SJSA1 (cell line): ENCODE results near the gene CXCL5. TPM values are rescaled to one million over a fixed set of nuclear protein-coding genes. Genes with fewer than 3 reads are reported as not detected.

Source experiments
- DNase-seq, 2 experiments: peaks; one replicate each; pipeline ENCODE4 v3.0.0-alpha.2; 2015 to 2020; ENCODE audit warnings: low spot score in 2 of 2, low read depth in 1 of 2
- H3K27ac ChIP-seq: fragments of 250-450 bp; sonication (Bioruptor Pico); 2 replicates; pipeline ENCODE4 v1.5.1; 2020; ENCODE audit warnings: mild to moderate bottlenecking, moderate library complexity
- H3K27me3 ChIP-seq: fragments of 250-450 bp; sonication (Bioruptor Pico); replicated peaks from 2 replicates; pipeline ENCODE4 v1.5.1; 2020; ENCODE audit warnings: mild to moderate bottlenecking, moderate library complexity
- H3K36me3 ChIP-seq: fragments of 250-450 bp; sonication (Bioruptor Pico); 2 replicates; pipeline ENCODE4 v1.5.1; 2020; ENCODE audit warnings: mild to moderate bottlenecking
- H3K4me1 ChIP-seq: fragments of 250-450 bp; sonication (Bioruptor Pico); replicated peaks from 2 replicates; pipeline ENCODE4 v1.6.1; 2021; ENCODE audit warnings: mild to moderate bottlenecking
- H3K4me3 ChIP-seq: fragments of 250-450 bp; sonication (Bioruptor Pico); 2 replicates; pipeline ENCODE4 v1.5.1; 2020; ENCODE audit warnings: mild to moderate bottlenecking
- H3K9me3 ChIP-seq: fragments of 250-450 bp; sonication (Bioruptor Pico); replicated peaks from 2 replicates; pipeline ENCODE4 v1.5.1; 2020; ENCODE audit warnings: mild to moderate bottlenecking
- total RNA-seq: library from RNA; depleted of rRNA; stranded (reverse); fragments of >200 nt; shearing (Covaris generic); gene quantifications from 2 replicates; pipeline ENCODE4 v1.2.3, GENCODE V29; 2014; rRNA removed

Gene CXCL5
- total RNA-seq = 0.47 TPM in 1 of 2 replicates, not detected in the other

DNA sequence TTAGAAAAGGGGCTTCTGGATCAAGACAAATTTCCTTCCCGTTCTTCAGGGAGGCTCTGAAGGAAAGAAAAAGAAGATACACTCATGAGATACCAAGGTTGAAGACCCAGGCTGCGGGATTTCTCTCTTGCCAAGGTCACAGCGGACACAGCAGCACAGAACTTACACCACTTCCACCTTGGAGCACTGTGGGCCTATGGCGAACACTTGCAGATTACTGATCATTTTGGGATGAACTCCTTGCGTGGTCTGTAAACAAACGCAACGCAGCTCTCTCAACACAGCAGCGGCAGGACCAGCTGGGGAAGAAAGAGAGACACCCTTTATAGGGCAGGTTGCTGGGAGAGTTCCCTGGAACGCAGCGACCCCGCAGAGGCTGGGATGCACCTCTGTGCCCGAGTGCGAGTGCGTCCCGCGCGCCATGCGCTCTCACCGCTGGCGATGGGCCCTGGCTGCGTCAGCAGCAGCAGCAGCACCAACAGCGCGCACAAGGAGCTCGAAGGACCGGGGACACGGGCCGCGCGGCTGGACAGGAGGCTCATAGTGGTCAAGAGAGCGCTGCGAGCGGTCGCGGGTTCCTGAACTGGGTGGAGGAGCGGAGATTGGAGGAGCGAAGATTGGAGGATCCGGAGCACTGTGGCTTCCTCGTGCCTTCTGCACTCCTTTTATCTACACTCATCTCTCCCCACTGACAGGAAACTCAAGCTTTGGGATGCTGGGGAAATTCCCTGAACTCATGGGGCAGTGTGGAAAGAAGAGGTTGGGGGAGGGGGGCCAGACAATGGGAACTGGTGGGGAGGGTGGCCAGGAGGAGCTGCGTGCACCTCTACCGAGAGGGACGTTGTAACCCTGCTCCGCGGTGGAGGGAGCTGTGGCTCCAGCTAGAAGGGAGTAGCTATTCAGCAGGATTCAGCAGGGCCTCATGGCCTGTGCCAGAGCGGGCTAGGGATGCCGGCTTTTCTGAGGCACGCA is at the start of gene CXCL5:
TSS of gene CXCL5 (minus strand) at position 638 of the 972 bp plus-strand sequence. CDS start at position 542, 96 bp downstream.
- no peak for DNase-seq
- Histone ChIP-seq H3K4me1 (0 out of 2 replicates have a peak, but pooled peaks cover 3% of the 10 kb centered on the region), H3K9me3 (no peaks in the 10 kb centered on the region), H3K4me3 (no peak within 1 kb of the TSS), H3K27ac (no peak within 1 kb of the TSS), H3K27me3 (no peaks in the 10 kb centered on the region), H3K36me3 (no peaks in the 10 kb centered on the region)

DNA sequence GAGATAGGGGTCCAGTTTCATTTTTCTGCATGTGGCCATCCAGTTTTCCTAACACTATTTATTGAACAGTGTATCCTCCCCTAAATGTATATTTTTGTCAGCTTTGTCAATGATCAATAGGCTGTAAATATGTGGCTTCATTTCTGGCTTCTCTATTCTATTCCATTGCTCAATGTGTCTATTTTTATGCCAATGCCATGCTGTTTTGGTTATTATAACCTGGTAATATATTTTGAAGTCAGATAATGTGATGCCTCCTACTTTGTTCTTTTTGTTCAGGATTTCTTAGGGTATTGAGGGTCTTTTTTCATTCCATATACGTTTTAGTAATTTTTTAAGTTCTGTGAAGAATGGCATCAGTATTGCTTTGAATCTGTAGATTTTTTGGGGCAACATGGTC is 48.7 kb upstream of the CXCL5 start:
- Histone ChIP-seq H3K27ac (no peak overlapping the region), H3K4me3 (no peak overlapping the region), H3K36me3 (no peaks in the 10 kb centered on the region), H3K27me3 (no peaks in the 10 kb centered on the region), H3K9me3 (no peaks in the 10 kb centered on the region), H3K4me1 (peaks cover 7% of the 10 kb centered on the region; the same call in 1 of the 2 replicates)
- no peak for DNase-seq

DNA sequence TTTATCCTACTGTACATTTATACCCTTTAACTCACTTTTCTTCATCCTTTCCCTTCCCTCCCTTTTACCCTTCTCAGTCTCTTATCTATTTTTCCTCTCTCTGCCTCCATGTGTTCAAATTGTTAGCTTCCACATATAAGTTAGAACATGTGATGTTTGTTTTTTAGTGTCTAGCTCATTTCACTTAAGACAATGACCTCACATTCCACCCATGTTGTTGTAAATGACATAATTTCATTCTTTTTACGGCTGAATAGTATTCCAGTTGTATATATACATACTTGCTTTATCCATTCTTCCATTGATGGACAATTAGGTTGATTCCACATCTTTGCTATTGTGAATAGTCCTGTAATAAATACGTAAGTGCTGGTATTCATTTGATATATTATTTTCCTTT is 47.3 kb upstream of the CXCL5 start:
- Histone ChIP-seq H3K27me3 (no peaks in the 10 kb centered on the region), H3K4me3 (no peak overlapping the region), H3K27ac (no peak overlapping the region), H3K4me1 (peaks cover 7% of the 10 kb centered on the region; the same call in 1 of the 2 replicates), H3K36me3 (no peaks in the 10 kb centered on the region), H3K9me3 (no peaks in the 10 kb centered on the region)
- DNase-seq = no peak

DNA sequence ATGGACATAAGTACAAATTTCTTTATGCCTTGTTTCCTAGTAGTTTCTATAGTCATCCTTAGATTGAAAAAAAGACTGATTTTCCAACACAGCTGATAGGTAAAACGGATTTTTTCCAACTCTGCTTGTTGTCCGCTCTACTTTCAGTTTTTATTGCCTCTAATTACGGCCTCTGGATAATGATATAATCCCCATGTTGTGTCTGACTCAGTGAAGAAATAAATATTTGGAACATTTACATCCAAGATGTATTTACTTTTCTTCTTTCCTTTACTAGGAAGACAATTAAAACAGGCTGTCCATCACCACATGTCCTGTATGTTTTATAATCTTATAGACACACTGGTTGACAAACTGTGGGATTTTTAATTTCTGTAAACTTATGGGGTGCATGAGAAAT is 46.8 kb upstream of the CXCL5 start:
- DNase-seq = no peak
- H3K36me3 ChIP-seq = no peaks in the 10 kb centered on the region
- H3K4me3 ChIP-seq = no peak overlapping the region
- peaks cover 7% of the 10 kb centered on the region; the same call in 1 of the 2 replicates for H3K4me1 ChIP-seq
- H3K27me3 ChIP-seq = no peaks in the 10 kb centered on the region
- no peaks in the 10 kb centered on the region for H3K9me3 ChIP-seq
- H3K27ac ChIP-seq = no peak overlapping the region

DNA sequence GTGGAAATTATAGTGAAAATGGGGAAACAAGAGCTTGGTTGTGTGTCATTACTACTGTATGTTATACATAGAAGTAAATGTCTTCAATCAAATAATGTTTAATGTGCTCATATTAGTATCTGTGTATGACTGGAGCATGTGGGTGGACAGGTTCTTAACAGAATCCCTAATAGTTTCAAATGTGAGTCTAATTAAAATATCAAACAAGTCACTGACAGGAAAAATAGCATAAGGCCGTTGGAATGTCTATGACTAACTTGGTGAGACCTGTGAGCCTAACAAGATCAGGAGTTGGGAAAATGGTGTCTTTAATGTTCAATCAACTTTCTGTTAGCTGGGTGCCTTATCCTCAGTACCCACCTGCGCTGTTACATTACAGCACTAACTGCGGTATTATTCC is 46.2 kb upstream of the CXCL5 start:
- H3K4me1 ChIP-seq = peaks cover 7% of the 10 kb centered on the region; the same call in 1 of the 2 replicates
- no peak overlapping the region for H3K4me3 ChIP-seq
- H3K9me3 ChIP-seq = no peaks in the 10 kb centered on the region
- no peak for DNase-seq
- H3K27ac ChIP-seq = no peak overlapping the region
- no peaks in the 10 kb centered on the region for H3K27me3 ChIP-seq
- no peaks in the 10 kb centered on the region for H3K36me3 ChIP-seq

DNA sequence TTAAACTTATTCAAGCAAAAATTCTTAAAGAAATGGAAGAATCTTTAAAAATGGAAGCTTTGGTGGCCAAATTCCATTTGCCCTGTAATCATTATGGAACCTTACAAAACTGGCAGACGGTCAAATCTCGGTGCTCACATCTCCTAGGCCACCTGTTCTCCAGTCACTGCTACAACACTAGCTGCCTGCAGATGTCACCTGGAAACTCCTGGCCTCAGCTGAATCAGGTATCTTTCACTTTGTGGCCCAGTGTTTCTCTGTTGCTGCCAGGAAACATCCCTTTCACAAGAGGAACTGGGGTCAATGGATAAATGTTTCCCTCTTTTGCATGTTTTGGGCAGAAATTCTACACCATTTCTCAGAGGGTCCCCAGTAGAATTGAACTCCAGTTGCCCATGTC is 44.2 kb upstream of the CXCL5 start:
- Histone ChIP-seq H3K27ac (no peak overlapping the region), H3K36me3 (no peaks in the 10 kb centered on the region), H3K4me1 (peaks cover 7% of the 10 kb centered on the region; the same call in 1 of the 2 replicates), H3K9me3 (no peaks in the 10 kb centered on the region), H3K4me3 (no peak overlapping the region), H3K27me3 (no peaks in the 10 kb centered on the region)
- DNase-seq = no peak

DNA sequence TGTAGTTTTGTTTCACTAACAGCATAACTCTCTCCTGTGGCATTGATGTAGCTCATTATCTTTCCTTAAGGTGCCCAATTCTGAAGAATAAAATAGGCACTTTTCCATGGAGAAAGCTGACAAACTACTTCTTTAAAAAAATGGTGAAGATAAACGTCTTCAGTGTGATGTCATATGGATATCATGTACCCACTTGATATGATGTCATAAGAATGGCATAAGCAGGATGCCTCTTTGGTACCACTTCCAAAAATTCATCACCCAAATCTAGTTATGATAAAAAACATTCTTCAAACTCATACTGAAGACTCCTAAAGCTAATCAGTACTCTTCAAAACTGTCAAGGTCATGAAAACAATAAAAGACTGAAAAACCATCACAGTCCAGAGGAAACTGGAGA is 42.9 kb upstream of the CXCL5 start:
- no peaks in the 10 kb centered on the region for H3K36me3 ChIP-seq
- H3K9me3 ChIP-seq = no peaks in the 10 kb centered on the region
- no peak for DNase-seq
- H3K4me3 ChIP-seq = no peak overlapping the region
- no peaks in the 10 kb centered on the region for H3K27me3 ChIP-seq
- H3K4me1 ChIP-seq = peaks cover 7% of the 10 kb centered on the region; the same call in 1 of the 2 replicates
- no peak overlapping the region for H3K27ac ChIP-seq

DNA sequence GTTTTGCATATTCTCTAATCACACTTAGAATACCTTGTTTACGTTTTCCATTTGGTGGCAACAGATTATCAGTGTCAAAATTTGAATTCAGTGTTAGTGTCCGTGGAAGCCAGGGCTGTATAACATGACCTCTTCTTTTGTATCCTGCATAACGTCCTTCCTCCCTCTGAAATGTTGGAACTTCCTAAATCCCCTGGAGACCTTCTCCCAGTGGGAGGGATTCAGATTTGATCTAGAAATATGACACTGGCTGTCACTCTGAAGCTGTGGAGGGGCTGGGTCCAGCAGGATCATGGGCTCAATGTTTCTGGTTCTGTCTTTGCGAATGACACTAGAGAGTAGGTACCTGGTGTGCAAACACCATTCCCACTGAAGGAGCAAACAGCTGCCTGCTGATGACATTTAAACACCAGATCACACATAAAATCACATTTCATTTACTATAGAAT is 40.9 kb upstream of the CXCL5 start:
- peak in 1 of 2 experiments; percentile 20 for DNase-seq
- no peak overlapping the region for H3K27ac ChIP-seq
- H3K4me3 ChIP-seq = peak overlapping the region; percentile 60

DNA sequence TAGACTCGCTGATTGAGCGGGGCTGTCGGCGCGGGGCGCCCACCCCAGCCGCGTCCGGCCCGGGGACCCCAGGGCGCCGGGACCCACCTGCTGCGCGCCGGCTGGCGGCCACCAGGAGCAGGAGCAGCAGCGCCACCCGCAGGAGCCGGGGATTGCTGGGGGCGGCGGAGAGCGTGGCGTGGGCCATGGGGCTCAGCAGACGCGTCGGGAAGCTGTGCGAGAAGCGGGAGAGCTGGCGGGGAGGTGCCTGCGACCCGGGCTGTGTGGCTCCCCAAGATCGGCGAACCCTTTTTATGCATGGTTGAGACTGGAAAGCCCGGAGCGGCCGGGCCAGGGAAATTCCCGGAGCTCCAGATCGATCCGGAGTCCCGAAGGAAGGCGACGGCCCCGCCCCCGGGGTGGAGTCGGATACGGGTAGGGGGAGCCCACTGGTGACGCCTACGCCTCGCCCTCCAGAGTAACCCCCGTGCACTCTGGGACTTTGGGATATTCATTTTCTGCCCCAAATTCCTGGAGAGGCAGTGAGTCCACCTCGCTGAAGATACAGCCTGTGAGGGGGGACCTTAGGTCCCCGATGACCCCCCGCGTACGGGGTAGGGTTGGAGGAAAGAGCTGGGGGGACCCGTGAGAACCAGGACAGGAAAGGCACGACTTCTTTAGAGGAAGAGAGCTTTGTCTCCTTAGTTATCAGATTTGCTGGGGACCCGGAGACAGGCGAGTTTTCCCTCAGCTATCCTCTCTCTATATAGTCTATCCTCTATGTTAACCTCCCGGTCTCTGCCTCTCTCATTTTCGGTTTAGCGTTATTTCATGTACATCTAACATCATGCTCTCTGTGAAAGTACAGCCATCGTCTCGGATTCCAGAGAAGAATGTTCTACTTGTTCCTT is 40.2 kb upstream of the CXCL5 start, which contains the start of gene CXCL3:
TSS of gene CXCL3 (minus strand) at position 265 of the 890 bp plus-strand sequence. CDS start at position 187, 78 bp downstream.
- H3K27ac ChIP-seq = peak within 1 kb of the TSS; percentile 13; the same call in 1 of the 2 replicates
- H3K4me1 ChIP-seq = no peaks in the 10 kb centered on the region
- H3K9me3 ChIP-seq = no peaks in the 10 kb centered on the region
- no peaks in the 10 kb centered on the region for H3K36me3 ChIP-seq
- H3K27me3 ChIP-seq = no peaks in the 10 kb centered on the region
- peak; percentile 70 to 73 for DNase-seq
- H3K4me3 ChIP-seq = peak within 1 kb of the TSS; percentile 60

More for the DNA sequence above, 40.9 kb upstream of the CXCL5 start:
- Histone ChIP-seq H3K9me3 (no peaks in the 10 kb centered on the region), H3K36me3 (no peaks in the 10 kb centered on the region), H3K27me3 (no peaks in the 10 kb centered on the region), H3K4me1 (no peaks in the 10 kb centered on the region)

DNA sequence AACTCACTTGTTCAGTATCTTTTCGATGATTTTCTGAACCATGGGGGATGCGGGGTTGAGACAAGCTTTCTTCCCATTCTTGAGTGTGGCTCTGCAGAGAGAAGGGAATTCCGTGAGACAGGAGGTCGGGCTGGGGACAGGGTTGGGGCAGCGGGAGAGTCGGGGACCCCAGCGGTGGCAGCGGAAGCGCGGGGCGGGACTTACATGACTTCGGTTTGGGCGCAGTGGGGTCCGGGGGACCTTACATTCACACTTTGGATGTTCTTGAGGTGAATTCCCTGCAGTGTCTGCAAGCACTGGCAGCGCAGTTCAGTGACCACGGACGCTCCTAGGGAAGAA is 39.6 kb upstream of the CXCL5 start:
- Histone ChIP-seq H3K27ac (no peak overlapping the region), H3K36me3 (no peaks in the 10 kb centered on the region)
- DNase-seq = peak in 1 of 2 experiments; percentile 18

DNA sequence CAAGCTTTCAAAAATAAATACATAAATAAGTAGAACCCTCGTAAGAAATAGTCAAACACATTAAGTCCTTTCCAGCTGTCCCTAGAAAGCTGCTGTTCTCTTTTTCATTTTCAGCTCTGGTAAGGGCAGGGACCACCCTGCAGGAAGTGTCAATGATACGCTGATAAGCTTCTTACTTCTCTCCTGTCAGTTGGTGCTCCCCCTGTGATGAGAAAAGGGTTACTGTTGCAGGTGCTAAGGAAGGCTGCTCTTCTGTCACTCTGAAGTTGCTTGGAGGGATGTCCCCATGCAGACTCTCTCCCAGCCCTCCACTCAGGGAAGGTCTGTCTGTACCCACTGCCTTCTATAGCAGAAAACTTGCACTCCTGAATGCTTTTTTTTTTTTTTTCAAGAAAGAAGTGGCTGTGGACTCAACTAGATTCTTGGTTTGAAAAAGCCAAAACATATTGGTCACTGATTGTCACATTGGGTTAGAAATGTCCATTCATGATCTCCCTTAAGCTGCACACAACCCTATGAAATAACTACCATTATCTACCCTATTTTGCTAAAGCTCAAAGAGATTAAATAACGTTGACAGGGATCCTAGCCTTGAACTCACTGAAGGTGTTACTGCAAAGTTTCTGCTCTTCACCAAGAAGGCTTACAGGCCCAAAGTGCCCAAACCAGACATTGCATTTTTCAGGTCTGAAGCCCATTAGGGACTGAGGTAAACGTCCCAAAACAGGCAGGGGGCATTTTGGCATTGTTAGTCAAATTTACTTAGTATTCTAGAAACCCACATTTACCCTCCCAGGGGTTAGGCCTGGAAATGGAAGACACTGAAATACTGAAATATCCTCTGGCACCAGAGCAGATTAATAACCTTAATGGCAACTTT is 38.8 kb upstream of the CXCL5 start:
- Histone ChIP-seq H3K4me3 (no peak overlapping the region), H3K9me3 (no peaks in the 10 kb centered on the region), H3K27ac (no peak overlapping the region)

More for the DNA sequence above, 39.6 kb upstream of the CXCL5 start:
- Histone ChIP-seq H3K27me3 (no peaks in the 10 kb centered on the region), H3K9me3 (no peaks in the 10 kb centered on the region), H3K4me3 (peak overlapping the region; percentile 60), H3K4me1 (no peaks in the 10 kb centered on the region)

DNA sequence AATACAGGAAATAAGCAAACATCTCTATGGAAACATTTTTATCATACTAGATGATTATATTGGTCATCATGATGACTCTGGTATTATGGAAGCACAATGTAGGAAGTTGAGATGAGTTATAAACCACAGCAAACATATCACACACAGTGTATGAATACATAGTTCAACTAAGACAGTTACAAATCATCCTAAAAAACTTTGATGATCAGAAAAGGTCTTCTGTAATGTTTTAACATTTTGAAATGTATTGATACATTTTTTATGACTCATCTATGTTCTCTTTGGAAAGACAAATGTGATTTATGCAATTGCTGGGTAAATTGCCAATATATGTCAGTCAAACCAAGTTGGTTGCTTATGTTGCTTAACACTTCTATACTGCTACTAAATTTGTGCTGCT is 35.3 kb upstream of the CXCL5 start:
- no peaks in the 10 kb centered on the region for H3K27me3 ChIP-seq
- no peaks in the 10 kb centered on the region for H3K4me1 ChIP-seq
- no peaks in the 10 kb centered on the region for H3K9me3 ChIP-seq
- H3K27ac ChIP-seq = no peak overlapping the region
- DNase-seq = no peak
- H3K4me3 ChIP-seq = no peak overlapping the region
- H3K36me3 ChIP-seq = no peaks in the 10 kb centered on the region

More for the DNA sequence above, 38.8 kb upstream of the CXCL5 start:
- no peaks in the 10 kb centered on the region for H3K36me3 ChIP-seq
- no peak for DNase-seq
- H3K27me3 ChIP-seq = no peaks in the 10 kb centered on the region
- H3K4me1 ChIP-seq = no peaks in the 10 kb centered on the region

DNA sequence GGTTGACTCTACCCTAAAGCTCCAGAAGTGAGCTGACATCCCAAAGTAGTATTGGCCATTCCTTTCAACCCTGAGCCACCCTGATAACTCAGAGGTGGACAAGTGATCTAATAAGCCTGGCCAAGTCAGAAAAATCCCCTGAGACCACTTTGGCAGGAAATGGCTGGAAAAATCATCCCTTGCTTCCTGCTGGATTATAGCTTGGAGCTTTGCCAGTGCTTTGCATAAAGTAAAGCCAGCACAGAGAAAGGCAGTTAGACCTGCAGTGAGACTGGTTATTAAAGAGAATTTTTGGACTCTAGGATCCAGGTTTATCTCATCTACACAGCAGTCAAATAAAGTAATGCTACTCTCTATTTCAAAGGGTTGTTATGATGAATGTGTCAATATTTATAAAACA is 33.6 kb upstream of the CXCL5 start:
- no peak overlapping the region for H3K4me3 ChIP-seq
- DNase-seq = no peak
- no peaks in the 10 kb centered on the region for H3K36me3 ChIP-seq
- H3K27ac ChIP-seq = no peak overlapping the region
- H3K9me3 ChIP-seq = no peaks in the 10 kb centered on the region
- H3K4me1 ChIP-seq = no peaks in the 10 kb centered on the region
- no peaks in the 10 kb centered on the region for H3K27me3 ChIP-seq
